Measurements from ENCODE around the gene SQSTM1.

DNA sequence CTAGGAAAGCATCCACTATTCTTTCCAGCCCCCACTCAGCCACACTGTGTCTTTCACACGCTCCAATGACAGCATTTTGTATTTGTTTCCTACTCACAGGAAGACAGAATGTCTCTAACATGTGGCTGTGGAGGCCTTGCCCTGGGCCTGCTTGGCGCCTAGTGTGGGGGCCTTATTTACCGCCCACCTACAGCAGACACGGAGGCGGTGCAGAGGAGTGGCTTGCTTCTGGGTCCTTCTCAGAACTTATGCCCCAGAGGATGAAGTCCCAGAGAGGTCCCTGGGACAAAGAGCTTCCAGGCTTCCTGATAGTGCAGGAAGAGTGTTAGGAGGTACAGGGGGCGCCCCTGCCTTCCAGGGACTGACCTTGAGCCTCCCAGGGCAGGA is 46.4 kb downstream of the SQSTM1 start:
- TF ChIP-seq, protein P1, sequence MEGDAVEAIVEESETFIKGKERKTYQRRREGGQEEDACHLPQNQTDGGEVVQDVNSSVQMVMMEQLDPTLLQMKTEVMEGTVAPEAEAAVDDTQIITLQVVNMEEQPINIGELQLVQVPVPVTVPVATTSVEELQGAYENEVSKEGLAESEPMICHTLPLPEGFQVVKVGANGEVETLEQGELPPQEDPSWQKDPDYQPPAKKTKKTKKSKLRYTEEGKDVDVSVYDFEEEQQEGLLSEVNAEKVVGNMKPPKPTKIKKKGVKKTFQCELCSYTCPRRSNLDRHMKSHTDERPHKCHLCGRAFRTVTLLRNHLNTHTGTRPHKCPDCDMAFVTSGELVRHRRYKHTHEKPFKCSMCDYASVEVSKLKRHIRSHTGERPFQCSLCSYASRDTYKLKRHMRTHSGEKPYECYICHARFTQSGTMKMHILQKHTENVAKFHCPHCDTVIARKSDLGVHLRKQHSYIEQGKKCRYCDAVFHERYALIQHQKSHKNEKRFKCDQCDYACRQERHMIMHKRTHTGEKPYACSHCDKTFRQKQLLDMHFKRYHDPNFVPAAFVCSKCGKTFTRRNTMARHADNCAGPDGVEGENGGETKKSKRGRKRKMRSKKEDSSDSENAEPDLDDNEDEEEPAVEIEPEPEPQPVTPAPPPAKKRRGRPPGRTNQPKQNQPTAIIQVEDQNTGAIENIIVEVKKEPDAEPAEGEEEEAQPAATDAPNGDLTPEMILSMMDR (IDR thresholded peaks at IDR 0.05) = no peak
- TF ChIP-seq POLR2A (IDR thresholded peaks at IDR 0.05) = no peak

Data from adrenal gland (tissue), 5 donors.